Measurements from ENCODE around the gene PLA2G2C.

The PLA2G2C gene

DNA sequence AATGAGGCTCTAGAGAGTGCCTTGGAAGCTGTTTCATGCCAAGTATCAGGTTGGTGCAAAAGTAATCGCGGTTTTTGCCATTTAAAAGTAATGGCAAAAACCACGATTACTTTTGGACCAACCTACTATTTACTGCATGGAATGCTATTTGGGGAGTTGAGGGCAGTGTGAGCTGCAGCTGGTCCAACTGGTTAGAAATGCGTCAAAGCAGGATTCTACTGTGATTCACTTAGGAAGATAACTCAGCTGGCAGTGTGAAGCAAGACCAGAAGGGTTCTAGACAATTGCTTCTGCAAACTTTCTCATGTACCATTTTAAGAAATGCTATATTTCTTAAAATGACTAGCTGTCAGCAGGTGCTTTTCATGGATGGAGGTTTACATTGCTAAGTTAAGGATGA, 21.2 kb upstream of the PLA2G2C start:
- no peak for DNase-seq (ENCODE audit: low read depth)

- DNase-seq (ENCODE audit: low read depth): no peak
These were observed 15.8 kb upstream of the PLA2G2C start for GRCh38 chr1:20202166-20202565.

GRCh38 chr1:20200966-20201365, 14.6 kb upstream of the PLA2G2C start:
- DNase-seq (ENCODE audit: low read depth): no peak

DNA sequence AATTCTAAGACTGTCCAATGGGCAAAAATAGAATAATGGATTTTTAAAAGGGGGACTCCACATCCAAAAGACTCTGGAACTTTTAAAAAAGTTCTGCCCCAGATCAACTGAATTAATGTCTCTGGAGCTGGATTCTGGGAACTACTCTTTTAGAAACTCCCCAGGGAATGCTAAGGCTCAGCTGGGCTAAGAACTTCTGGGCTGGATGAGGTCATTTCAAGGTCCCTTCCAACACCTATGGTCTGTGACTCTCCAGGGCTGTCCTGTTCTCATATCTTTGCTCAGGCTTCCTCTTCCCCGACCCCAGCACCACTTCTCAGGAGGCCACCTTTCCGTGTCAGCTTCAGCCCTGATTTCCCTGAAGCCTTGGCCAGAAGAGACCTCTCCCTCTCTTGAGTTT, 13.5 kb upstream of the PLA2G2C start:
- no peak for DNase-seq (ENCODE audit: low read depth)

GRCh38 chr1:20199403-20199802, 13.1 kb upstream of the PLA2G2C start:
- DNase-seq (ENCODE audit: low read depth): no peak

DNA sequence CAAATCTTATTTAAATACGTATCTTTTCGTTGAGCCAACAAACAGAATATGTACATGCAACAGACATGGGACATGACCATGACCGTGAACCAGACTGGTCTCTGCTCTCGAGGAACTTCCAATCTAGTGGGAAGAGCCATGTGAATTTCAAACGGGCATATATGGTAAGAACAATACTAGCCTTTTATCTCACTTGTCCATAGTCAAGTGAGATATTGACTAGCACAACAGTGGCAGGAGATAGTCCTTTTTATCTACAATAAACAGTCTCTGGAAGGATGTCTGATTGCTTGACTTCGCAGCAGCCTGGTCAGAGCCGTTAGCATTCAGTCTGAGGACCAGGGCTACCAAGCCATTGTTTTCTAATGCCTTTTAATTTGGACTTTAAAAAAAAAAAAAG, 12.6 kb upstream of the PLA2G2C start:
- DNase-seq (ENCODE audit: low read depth): no peak

- DNase-seq (ENCODE audit: low read depth): no peak
These were observed 12.0 kb upstream of the PLA2G2C start for GRCh38 chr1:20198296-20198695.

DNA sequence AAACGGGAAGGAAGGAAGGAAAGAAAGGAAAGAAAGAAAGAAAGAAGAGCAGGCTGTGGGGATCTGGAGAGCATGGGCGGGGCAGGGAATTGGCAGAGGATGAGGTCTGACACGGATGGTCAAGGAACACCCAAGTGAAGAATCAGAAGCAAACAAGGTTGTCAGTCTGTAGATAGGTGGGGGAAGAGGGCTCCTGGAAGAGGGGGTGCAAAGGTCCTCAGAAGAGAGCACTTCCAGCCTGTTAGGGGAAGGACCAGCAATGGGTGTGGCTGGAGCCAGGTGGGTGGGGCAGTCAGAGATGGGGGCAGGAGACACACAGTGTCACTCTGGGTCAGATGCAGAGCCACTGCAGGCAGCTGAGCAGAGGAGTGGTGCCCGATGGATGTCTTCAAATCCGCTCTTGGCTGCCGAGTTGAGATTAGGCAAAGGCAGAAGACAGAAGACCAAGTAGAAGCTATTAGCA, 11.0 kb upstream of the PLA2G2C start:
- no peak for DNase-seq (ENCODE audit: low read depth)

GRCh38 chr1:20195462-20195780, 9.1 kb upstream of the PLA2G2C start:
- DNase-seq (ENCODE audit: low read depth): no peak

- DNase-seq (ENCODE audit: low read depth): peak; percentile 58
These were observed 8.6 kb upstream of the PLA2G2C start for GRCh38 chr1:20194757-20195461.

- DNase-seq (ENCODE audit: low read depth): no peak
These were observed 7.9 kb upstream of the PLA2G2C start for GRCh38 chr1:20194224-20194623.

GRCh38 chr1:20192871-20193411, 6.6 kb upstream of the PLA2G2C start:
- DNase-seq (ENCODE audit: low read depth): no peak

GRCh38 chr1:20192364-20192763, 6.0 kb upstream of the PLA2G2C start:
- DNase-seq (ENCODE audit: low read depth): no peak

DNA sequence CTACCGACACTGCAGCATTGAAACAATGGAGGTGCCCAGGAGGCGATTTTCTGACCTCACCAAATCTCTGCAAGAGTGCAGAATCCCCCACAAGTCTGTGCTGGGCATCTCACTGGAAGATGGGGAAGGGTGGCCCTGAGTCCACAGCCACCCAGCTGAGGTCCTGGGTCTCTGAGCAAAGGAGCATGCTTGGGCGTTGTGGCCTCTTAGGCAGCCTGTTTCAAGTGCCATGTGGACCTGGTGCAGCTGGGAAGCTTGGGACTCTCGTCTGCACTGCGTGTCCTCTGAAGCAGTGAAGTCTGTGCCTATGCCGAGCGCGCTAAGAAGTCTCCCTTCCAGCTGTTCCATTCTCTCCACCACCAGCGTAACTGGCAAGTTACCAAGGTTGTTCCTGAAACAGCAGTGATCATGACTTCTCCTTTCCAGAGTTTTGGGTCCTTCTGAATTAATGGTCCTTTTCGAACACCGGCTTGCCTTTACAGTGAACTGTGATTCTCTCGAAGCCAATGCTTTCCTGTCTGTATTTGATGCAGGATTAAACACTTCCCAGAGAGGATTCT, 5.0 kb upstream of the PLA2G2C start:
- no peak for DNase-seq (ENCODE audit: low read depth)

GRCh38 chr1:20190256-20191160, 4.2 kb upstream of the PLA2G2C start:
- DNase-seq (ENCODE audit: low read depth): no peak

DNA sequence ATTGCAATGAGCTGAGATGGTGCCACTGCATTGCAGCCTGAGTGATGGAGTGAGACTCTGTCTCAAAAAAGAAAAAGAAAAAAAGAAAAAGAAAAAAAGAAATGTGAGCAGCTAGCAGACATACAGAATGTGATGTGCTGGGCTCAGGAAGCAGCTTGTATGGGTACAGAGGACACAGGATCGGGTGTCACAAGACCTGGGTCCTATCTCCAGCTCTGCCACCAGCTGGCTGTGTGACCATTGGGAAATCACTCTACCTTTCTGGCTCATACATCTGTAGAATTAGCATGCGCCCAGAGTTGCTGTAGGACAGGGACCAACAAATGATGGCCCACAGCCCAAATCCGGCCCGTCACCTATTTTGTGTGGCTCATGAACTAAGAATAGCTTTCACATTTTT, 3.3 kb upstream of the PLA2G2C start:
- no peak for DNase-seq (ENCODE audit: low read depth)

DNA sequence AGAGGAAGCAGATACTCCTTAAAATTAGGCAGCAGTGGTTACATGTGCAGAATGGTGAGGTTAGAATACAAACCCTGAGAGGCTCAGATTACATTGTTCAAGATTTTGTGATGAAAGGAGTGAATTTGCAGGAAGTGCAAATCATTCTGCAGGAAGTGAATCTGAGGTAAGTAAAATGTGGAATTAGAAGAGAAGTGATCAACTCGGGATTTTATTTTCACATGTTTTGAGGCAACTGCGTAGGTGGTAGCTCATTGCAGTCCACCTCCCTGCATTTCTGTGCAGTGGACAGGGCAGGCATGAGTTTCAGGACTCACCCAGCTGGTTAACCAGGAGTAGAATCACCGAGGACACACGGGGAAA, 2.1 kb upstream of the PLA2G2C start:
- no peak for DNase-seq (ENCODE audit: low read depth)

GRCh38 chr1:20187813-20188454, 1.6 kb upstream of the PLA2G2C start:
- DNase-seq (ENCODE audit: low read depth): no peak

DNA sequence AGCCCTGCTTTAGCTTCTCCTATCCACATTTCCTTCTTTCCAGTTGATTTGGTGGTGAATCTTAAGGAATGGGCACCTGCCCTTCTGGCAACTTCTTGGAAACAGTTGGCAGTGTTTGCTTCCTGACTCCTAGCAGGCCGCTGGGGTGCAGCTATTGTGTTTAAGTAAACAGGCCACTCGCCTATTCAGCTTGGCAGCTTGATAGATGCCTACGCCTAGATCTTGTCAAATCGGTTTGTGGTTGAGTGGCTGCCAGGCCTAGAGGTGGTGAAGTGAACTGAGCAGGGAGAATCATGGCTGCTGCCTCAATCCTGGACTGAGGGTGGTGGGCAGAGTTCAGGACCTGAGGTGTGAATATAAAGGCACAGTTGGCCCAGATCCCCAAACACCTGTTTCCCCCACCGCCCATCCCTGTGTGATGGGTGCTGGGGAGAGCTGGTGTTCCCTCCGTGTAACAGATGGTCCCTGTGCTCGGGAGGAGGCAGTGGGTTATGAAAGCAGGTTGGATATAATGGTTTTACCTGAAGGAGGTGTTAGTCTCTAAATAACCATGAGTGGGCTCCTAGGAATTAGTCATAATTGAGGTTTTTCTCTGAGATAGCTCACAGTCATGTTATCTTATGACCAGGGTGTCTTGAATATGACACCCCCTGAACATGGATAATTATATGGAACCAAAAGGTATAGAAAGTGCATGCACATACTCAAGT, 940 bp upstream of the PLA2G2C start:
- DNase-seq (ENCODE audit: low read depth): no peak

DNA sequence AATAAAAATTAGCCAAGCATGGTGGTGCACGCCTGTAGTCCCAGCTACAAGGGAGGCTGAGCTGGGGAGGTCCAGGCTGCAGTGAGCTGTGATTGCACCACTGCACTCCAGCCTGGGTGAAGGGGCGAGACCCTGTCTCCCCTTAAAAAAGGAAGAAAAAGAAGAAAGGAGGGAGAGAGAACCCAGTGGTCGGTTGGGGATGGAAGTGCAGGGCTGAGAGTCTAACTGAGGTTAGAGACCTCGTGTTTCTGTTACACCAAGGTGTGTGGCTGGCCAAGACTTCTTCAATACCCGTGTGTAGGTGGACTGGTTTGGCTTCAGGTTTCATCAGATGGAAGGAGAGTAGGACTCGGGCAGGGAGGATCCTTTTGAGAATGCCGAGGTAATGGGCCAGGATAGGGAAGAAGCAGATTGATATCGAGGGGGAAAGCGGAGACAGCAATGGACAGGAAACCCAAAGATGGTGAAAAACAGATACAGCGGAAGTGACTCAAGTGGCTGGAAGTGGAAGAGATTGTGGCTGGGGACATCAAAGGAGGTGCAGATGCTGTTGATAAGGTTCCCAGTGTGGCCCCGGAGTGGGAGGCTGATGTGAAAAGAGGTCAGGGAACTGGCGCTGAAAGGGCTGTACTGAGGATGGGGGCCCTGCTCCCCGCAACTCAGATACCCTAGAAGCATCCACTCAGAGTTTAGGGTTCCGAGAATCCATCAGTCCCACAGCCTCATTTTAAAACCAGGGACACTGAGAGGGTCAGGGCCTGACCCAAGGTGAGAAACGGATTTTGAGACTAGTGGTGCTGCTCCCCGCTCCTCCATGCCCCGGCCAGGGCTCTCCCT, 1.1 kb downstream of the PLA2G2C start:
- peak; percentile 45 for DNase-seq (ENCODE audit: low read depth)

GRCh38 chr1:20184481-20184900, 1.8 kb downstream of the PLA2G2C start:
- DNase-seq (ENCODE audit: low read depth): no peak
